ENCODE measurements around the gene NFU1. TPM values are rescaled to one million over a fixed set of nuclear protein-coding genes. Genes with fewer than 3 reads are reported as not detected.

NFU1 gene
- total and polyA plus RNA-seq, 2 of the 13 experiments (the other 11 are each of a cell fraction or from before 2014, with no cell fraction given): 39.1 to 84.0 TPM

GRCh38 chr2:69387770-69388481, 49.3 kb downstream of the NFU1 start (continued):
- no peak for TF ChIP-seq PRDM15 (CRISPR knock-in tag; IDR thresholded peaks at IDR 0.05)
- no peak for TF ChIP-seq HNF4A (CRISPR knock-in tag; IDR thresholded peaks at IDR 0.05)
- TF ChIP-seq ZFP36L1 (CRISPR knock-in tag; IDR thresholded peaks at IDR 0.05): 0 out of 2 replicates have a peak, but pooled peaks have one; percentile 20
- no peak for TF ChIP-seq FOXK1 (CRISPR knock-in tag; IDR thresholded peaks at IDR 0.05; ENCODE audit: borderline replicate concordance, low read depth)
- TF ChIP-seq FIP1L1 (IDR thresholded peaks at IDR 0.05; ENCODE audit: borderline replicate concordance, insufficient read depth, low read depth, low read length): no peak
- TF ChIP-seq, protein P1, sequence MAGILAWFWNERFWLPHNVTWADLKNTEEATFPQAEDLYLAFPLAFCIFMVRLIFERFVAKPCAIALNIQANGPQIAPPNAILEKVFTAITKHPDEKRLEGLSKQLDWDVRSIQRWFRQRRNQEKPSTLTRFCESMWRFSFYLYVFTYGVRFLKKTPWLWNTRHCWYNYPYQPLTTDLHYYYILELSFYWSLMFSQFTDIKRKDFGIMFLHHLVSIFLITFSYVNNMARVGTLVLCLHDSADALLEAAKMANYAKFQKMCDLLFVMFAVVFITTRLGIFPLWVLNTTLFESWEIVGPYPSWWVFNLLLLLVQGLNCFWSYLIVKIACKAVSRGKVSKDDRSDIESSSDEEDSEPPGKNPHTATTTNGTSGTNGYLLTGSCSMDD (CRISPR knock-in tag; IDR thresholded peaks at IDR 0.05): no peak
- TF ChIP-seq NR2F2 (IDR thresholded peaks at IDR 0.05; ENCODE audit: borderline replicate concordance, low read depth): peak; percentile 19; the same call in 1 of the 2 replicates
- peak; percentile 19; the same call in 1 of the 2 replicates for TF ChIP-seq ZNF879 (CRISPR knock-in tag; IDR thresholded peaks at IDR 0.05)
- no peak for TF ChIP-seq MAF1 (CRISPR knock-in tag; IDR thresholded peaks at IDR 0.05; ENCODE audit: borderline replicate concordance)
- no peak for TF ChIP-seq PHF5A (CRISPR knock-in tag; IDR thresholded peaks at IDR 0.05; ENCODE audit: low read depth, unreplicated experiment)
- no peak for TF ChIP-seq NR2F6 (IDR thresholded peaks at IDR 0.05)
- TF ChIP-seq NR2F6 (CRISPR knock-in tag; IDR thresholded peaks at IDR 0.05): no peak
- TF ChIP-seq ZC3H13 (CRISPR knock-in tag; IDR thresholded peaks at IDR 0.05): no peak
- TF ChIP-seq KDM5B (CRISPR knock-in tag; IDR thresholded peaks at IDR 0.05; ENCODE audit: borderline replicate concordance): no peak
- TF ChIP-seq ZNF326 (CRISPR knock-in tag; IDR thresholded peaks at IDR 0.05; ENCODE audit: borderline replicate concordance): no peak
- TF ChIP-seq FOXP1 (IDR thresholded peaks at IDR 0.05): no peak
- no peak for TF ChIP-seq FOXP1 (CRISPR knock-in tag; IDR thresholded peaks at IDR 0.05)
- TF ChIP-seq, protein P2, sequence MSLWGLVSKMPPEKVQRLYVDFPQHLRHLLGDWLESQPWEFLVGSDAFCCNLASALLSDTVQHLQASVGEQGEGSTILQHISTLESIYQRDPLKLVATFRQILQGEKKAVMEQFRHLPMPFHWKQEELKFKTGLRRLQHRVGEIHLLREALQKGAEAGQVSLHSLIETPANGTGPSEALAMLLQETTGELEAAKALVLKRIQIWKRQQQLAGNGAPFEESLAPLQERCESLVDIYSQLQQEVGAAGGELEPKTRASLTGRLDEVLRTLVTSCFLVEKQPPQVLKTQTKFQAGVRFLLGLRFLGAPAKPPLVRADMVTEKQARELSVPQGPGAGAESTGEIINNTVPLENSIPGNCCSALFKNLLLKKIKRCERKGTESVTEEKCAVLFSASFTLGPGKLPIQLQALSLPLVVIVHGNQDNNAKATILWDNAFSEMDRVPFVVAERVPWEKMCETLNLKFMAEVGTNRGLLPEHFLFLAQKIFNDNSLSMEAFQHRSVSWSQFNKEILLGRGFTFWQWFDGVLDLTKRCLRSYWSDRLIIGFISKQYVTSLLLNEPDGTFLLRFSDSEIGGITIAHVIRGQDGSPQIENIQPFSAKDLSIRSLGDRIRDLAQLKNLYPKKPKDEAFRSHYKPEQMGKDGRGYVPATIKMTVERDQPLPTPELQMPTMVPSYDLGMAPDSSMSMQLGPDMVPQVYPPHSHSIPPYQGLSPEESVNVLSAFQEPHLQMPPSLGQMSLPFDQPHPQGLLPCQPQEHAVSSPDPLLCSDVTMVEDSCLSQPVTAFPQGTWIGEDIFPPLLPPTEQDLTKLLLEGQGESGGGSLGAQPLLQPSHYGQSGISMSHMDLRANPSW (CRISPR knock-in tag; IDR thresholded peaks at IDR 0.05; ENCODE audit: borderline replicate concordance): 0 out of 2 replicates have a peak, but pooled peaks have one; percentile 14
- TF ChIP-seq ZNF33A (CRISPR knock-in tag; IDR thresholded peaks at IDR 0.05; ENCODE audit: borderline replicate concordance): no peak
- TF ChIP-seq ZFY (CRISPR knock-in tag; IDR thresholded peaks at IDR 0.05): no peak
- no peak for TF ChIP-seq PHF21A (CRISPR knock-in tag; IDR thresholded peaks at IDR 0.05)
- 0 out of 2 replicates have a peak, but pooled peaks have one; percentile 1 for TF ChIP-seq ZNF468 (CRISPR knock-in tag; IDR thresholded peaks at IDR 0.05)
- TF ChIP-seq ZNF317 (CRISPR knock-in tag; IDR thresholded peaks at IDR 0.05): 0 out of 2 replicates have a peak, but pooled peaks have one; percentile 36

Data from HepG2 (cell line).